ENCODE results near the gene DOK6.

- TF ChIP-seq CTCF (conservative IDR thresholded peaks at IDR 0.05; ENCODE audit: low read length) (no peak), EZH2phosphoT487 (IDR thresholded peaks at IDR 0.05; ENCODE audit: borderline replicate concordance, low read depth, low read length) (no peak)
Measured at GRCh38 chr18:69715191-69715795, 314.6 kb downstream of the DOK6 start.
